Gastrocnemius medialis (tissue), 4 donors: ENCODE results near the gene SYT1.

ENCODE experiments used
- CTCF ChIP-seq, 5 experiments: fragments of 450-650 bp in 3 of 5; fragments of 200-600 bp in 2 of 5; sonication (generic) in 2 of 5; IDR thresholded peaks in 4 of 5; conservative IDR thresholded peaks in 1 of 5; 1 replicate in 4 of 5; 2 replicates in 1 of 5; pipeline ENCODE4 v1.5.1; 2016 to 2019; ENCODE audit warnings: antibody characterized with exemption in 5 of 5, mild to moderate bottlenecking in 3 of 5, moderate library complexity in 3 of 5
- POLR2A ChIP-seq, 2 donors: fragments of 450-650 bp; IDR thresholded peaks; one replicate each; pipeline ENCODE4 v1.6.1; 2017; ENCODE audit warnings: antibody characterized with exemption in 2 of 2, mild to moderate bottlenecking in 2 of 2, moderate library complexity in 2 of 2

DNA sequence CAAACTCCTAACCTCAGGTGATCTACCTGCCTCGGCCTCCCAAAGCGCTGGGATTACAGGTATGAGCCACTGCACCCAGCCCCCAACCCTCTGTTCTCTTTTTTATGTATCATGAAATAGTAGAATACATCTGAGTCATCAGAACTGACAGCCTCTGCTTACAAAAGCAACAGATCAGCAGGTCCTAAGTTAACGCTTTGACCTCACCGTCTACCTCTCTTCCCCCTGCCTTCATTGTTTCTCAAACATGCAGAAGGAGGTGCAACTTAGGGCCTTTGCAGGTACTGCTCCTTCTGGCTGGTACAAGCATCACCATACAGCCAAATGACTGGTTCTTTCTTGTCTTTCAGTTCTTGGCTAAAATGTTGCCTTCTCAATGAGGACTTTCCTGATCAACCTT lies 577.0 kb downstream of the SYT1 start:
- TF ChIP-seq CTCF (IDR thresholded peaks at IDR 0.05 in 4 of 5, conservative IDR thresholded peaks at IDR 0.05 in 1 of 5) (no peak), POLR2A (IDR thresholded peaks at IDR 0.05) (no peak)
